GM12878 (cell line): ENCODE measurements around the gene NGF. TPM values are rescaled to one million over a fixed set of nuclear protein-coding genes. Genes with fewer than 3 reads are reported as not detected.
"Not testable (repeated sequence)": the region's sequence is repeated elsewhere in the genome, so short reads cannot be mapped to it uniquely, and the experiment has no call there.

Source experiments
- ATAC-seq: fragments of 200-7000 bp; cut with Tn5 transposase; 3 replicates; pipeline ENCODE4 v1.9.1; 2020; ENCODE audit warnings: mild to moderate bottlenecking, moderate library complexity
- BruUV-seq: library from RNA; stranded (reverse); fragments of 400-500 nt; replicated peaks from 2 replicates; lab custom pipeline; 2021; lab: Mats Ljungman, UMichigan
- CTCF ChIA-PET: fragments of 300-600 bp; sonication (Branson Sonifier 250); formaldehyde crosslinking; extraction: SDS; loops from one replicate; lab custom pipeline; 2021; ENCODE audit warnings: inconsistent platforms; lab: Yijun Ruan, JAX
- POLR2A ChIA-PET: fragments of 350-600 bp; formaldehyde crosslinking; extraction: SDS; loops from one replicate; lab custom pipeline; 2021; ENCODE audit warnings: inconsistent platforms; lab: Charles Lee
- RAD21 ChIA-PET: fragments of 300-600 bp; sonication (Branson Sonifier 250); formaldehyde crosslinking; loops from one replicate; lab custom pipeline; 2023; ENCODE audit warnings: antibody characterized with exemption; ENCODE audit not compliant: unreplicated experiment; lab: Charles Lee
- SMC1A ChIA-PET: fragments of 300-600 bp; sonication (Branson Sonifier 250); formaldehyde crosslinking; loops from one replicate; lab custom pipeline; 2023; ENCODE audit not compliant: unreplicated experiment, uncharacterized antibody; lab: Charles Lee
- DNase-seq: peaks from one replicate; pipeline ENCODE4 v3.0.0-alpha.2; 2011; ENCODE audit warnings: low read depth, low spot score
- FAIRE-seq: peaks from 3 replicates; lab custom pipeline; 2011; peaks lifted over from hg19 to GRCh38; lab: Jason Lieb, UNC
- H2AFZ ChIP-seq: 2 replicates; pipeline ENCODE4 v1.6.0; 2011; ENCODE audit warnings: low read depth, low read length, control low read depth; ENCODE audit not compliant: control insufficient read depth
- H3K27ac ChIP-seq: 2 replicates; pipeline ENCODE4 v1.5.1; 2011; ENCODE audit warnings: control low read depth; ENCODE audit not compliant: control insufficient read depth, insufficient read depth
- H3K27me3 ChIP-seq, 2 experiments: replicated peaks in 1 of 2; 2 replicates each; pipeline versions ENCODE4 v1.6.0 to v1.6.1; 2011; ENCODE audit warnings: low read length in 1 of 2; ENCODE audit not compliant: control insufficient read depth in 2 of 2, insufficient read depth in 2 of 2
- H3K36me3 ChIP-seq, 2 experiments: 2 replicates each; pipeline ENCODE4 v1.5.1; 2011; ENCODE audit warnings: low read length in 1 of 2; ENCODE audit not compliant: control insufficient read depth in 2 of 2, insufficient read depth in 2 of 2
- H3K4me1 ChIP-seq: 2 replicates; pipeline ENCODE4 v1.6.1; 2011; ENCODE audit warnings: mild to moderate bottlenecking, low read length, moderate library complexity, mixed read lengths; ENCODE audit not compliant: control insufficient read depth, insufficient read depth
- H3K4me2 ChIP-seq: 2 replicates; pipeline ENCODE4 v1.6.0; 2011; ENCODE audit warnings: control low read depth; ENCODE audit not compliant: control insufficient read depth, insufficient read depth
- H3K4me3 ChIP-seq: fragments of 200-600 bp; sonication (generic); 2 replicates; pipeline ENCODE4 v1.5.1; 2016
- H3K79me2 ChIP-seq: 2 replicates; pipeline ENCODE4 v1.6.0; 2011; ENCODE audit warnings: low read length; ENCODE audit not compliant: control insufficient read depth, insufficient read depth
- H3K9ac ChIP-seq: 2 replicates; pipeline ENCODE4 v1.8.0; 2011; ENCODE audit warnings: low read length, control low read depth, mixed read lengths; ENCODE audit not compliant: control insufficient read depth, insufficient read depth
- H3K9me3 ChIP-seq: replicated peaks from 3 replicates; pipeline ENCODE4 v1.5.1; 2011; ENCODE audit warnings: mild to moderate bottlenecking, low read length; ENCODE audit not compliant: control insufficient read depth, insufficient read depth
- H4K20me1 ChIP-seq: 2 replicates; pipeline ENCODE4 v1.6.0; 2011; ENCODE audit not compliant: control insufficient read depth, insufficient read depth
- KLF5 ChIP-seq: fragments of 450-650 bp; IDR thresholded peaks from 2 replicates; pipeline ENCODE4 v1.6.1; 2014; ENCODE audit warnings: mild to moderate bottlenecking; ENCODE audit not compliant: partially characterized antibody
- LARP7 ChIP-seq: fragments of 450-650 bp; IDR thresholded peaks from 2 replicates; pipeline ENCODE4 v1.6.1; 2017; ENCODE audit warnings: mild to moderate bottlenecking
- MYC ChIP-seq: IDR thresholded peaks from 2 replicates; pipeline ENCODE4 v1.6.1; 2011; ENCODE audit warnings: mild to moderate bottlenecking, low read length, moderate library complexity, inconsistent platforms; ENCODE audit not compliant: insufficient read depth, insufficient replicate concordance, insufficient read length, severe bottlenecking
- NFYB ChIP-seq: IDR thresholded peaks from 2 replicates; pipeline ENCODE4 v1.6.1; 2011; ENCODE audit warnings: low read depth, mild to moderate bottlenecking, low read length, improper control_type of control experiment, moderate library complexity; ENCODE audit not compliant: insufficient read depth
- RCOR1 ChIP-seq: conservative IDR thresholded peaks from 2 replicates; pipeline ENCODE4 v1.6.1; 2012; ENCODE audit warnings: low read depth, low read length, improper control_type of control experiment
- SRF ChIP-seq, 2 experiments: IDR thresholded peaks; 2 replicates each; pipeline ENCODE4 v1.6.1; 2011; ENCODE audit warnings: low read depth in 2 of 2, low read length in 2 of 2, mild to moderate bottlenecking in 1 of 2, moderate library complexity in 1 of 2
- STAT1 ChIP-seq: fragments of 450-650 bp; conservative IDR thresholded peaks from 2 replicates; pipeline ENCODE4 v1.6.1; 2014; ENCODE audit warnings: antibody characterized with exemption, mild to moderate bottlenecking
- STAT3 ChIP-seq: IDR thresholded peaks from 2 replicates; pipeline ENCODE4 v1.6.1; 2011; ENCODE audit warnings: low read depth, low read length, improper control_type of control experiment
- TAF1 ChIP-seq: IDR thresholded peaks from 2 replicates; pipeline ENCODE4 v1.6.1; 2011; ENCODE audit warnings: mild to moderate bottlenecking, low read depth, low read length, borderline replicate concordance
- TARDBP ChIP-seq: IDR thresholded peaks from 2 replicates; pipeline ENCODE4 v1.6.1; 2016; ENCODE audit warnings: borderline replicate concordance
- ZNF217 ChIP-seq: fragments of 450-650 bp; IDR thresholded peaks from 2 replicates; pipeline ENCODE4 v1.6.1; 2017; ENCODE audit warnings: antibody characterized with exemption, mild to moderate bottlenecking
- ZNF622 ChIP-seq: fragments of 450-650 bp; IDR thresholded peaks from 2 replicates; pipeline ENCODE4 v1.6.1; 2017; ENCODE audit warnings: mild to moderate bottlenecking, inconsistent platforms
- WGBS: methylation state at CpG from one replicate; pipeline ENCODE4 v1.1.6; 2016; ENCODE audit warnings: low lambda C conversion rate; ENCODE audit not compliant: insufficient replicate concordance, insufficient coverage; ENCODE audit errors: missing lambda C conversion rate; 5-methylcytosine and 5-hydroxymethylcytosine counted together
- in situ Hi-C: fragments of 300-500 bp; cut with MboI; formaldehyde crosslinking; loops from 9 replicates; pipeline ENCODE4 v1.14.3; 2018; ENCODE audit warnings: mixed read lengths
- intact Hi-C: fragments of 100-400 bp; cut with micrococcal nuclease; formaldehyde crosslinking; loops from one replicate; pipeline ENCODE4 v1.14.2; 2022; ENCODE audit not compliant: unreplicated experiment
- polyA plus RNA-seq, 11 experiments: library from polyadenylated mRNA; depleted of rRNA in 4 of 11; unstranded in 6 of 11; stranded (reverse) in 5 of 11; fragments of >200 nt; fragmentation: Nextera tagmentation in 4 of 11; fragmentation: Illumina TruSeq in 1 of 11; extraction: Ambion mirVana in 4 of 11; extraction: Trizol in 1 of 11; gene quantifications; 1 replicate in 1 of 11; 2 replicates in 10 of 11; pipeline versions ENCODE4 v1.2.1 to v1.2.3, GENCODE V29; 2011 to 2016; ENCODE audit warnings: inconsistent platforms in 2 of 11, missing spikeins in 2 of 11, low read depth in 1 of 11
- total RNA-seq, 4 experiments: library from RNA; depleted of rRNA in 3 of 4; stranded (reverse); fragments of >200 nt in 3 of 4; fragmentation: Illumina TruSeq in 1 of 4; extraction: Trizol in 1 of 4; gene quantifications; 2 replicates each; pipeline versions ENCODE4 v1.2.1 to v1.2.3, GENCODE V29; 2013 to 2021
- TF ChIP-seq, protein P1 (sequence below): fragments of 450-650 bp; IDR thresholded peaks from 2 replicates; pipeline ENCODE4 v1.6.1; 2017; ENCODE audit warnings: low read depth, mild to moderate bottlenecking, moderate library complexity
- TF ChIP-seq, protein P2 (sequence below): fragments of 450-650 bp; IDR thresholded peaks from 2 replicates; pipeline ENCODE4 v1.6.1; 2018; ENCODE audit warnings: borderline replicate concordance, mild to moderate bottlenecking; ENCODE audit not compliant: partially characterized antibody

NGF gene
- total and polyA plus RNA-seq, 10 of the 15 experiments (the other 5 are each of a cell fraction or from before 2014, with no cell fraction given): not detected

DNA sequence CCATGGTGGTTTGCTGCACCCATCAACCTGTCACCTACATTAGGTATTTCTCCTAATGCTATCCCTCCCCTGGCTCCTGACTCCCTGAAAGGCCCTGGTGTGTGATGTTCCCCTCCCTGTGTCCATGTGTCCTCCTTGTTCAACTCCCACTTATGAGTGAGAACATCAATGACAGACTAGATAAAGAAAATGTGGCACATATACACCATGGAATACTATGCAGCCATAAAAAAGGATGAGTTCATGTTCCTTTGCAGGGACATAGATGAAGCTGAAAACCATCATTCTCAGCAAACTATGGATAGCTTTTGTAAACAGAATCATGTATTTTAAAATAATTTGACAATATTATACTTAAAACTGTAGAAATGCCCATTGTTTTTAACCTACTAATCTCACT is 28.5 kb downstream of the NGF start:
- in situ Hi-C loops, SMC1A ChIA-PET, intact Hi-C loops: not testable (repeated sequence)

DNA sequence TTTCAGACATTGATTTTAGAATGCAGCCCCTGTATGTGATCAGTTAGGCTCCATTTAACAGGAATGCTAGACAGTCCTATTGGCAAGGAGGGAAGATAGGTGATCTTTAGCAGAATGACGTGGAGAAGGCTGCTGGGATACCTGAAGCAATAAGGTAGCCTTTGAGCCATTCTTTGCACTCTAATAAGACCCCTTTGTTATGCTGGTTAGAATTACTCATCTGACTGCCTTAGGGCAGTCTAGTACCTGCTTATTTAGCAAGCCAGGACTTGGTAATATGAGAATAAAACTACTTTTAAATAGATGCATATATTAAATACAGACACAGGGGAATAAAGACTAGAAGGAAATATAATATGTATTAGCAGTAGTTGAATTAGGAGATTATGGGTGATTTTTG is 29.1 kb downstream of the NGF start:
- 0% methylated on average over 1 of the region's 1 CpG for WGBS
- TF ChIP-seq LARP7 (no peak), KLF5 (no peak), MYC (no peak), TARDBP (no peak), NFYB (no peak), STAT3 (no peak), ZNF622 (no peak), TAF1 (no peak), SRF (IDR thresholded peaks at IDR 0.05; ENCODE audit: low read depth in 2 of 2, low read length in 2 of 2) (no peak), STAT1 (no peak), RCOR1 (no peak), ZNF217 (no peak)
- TF ChIP-seq, protein P1, sequence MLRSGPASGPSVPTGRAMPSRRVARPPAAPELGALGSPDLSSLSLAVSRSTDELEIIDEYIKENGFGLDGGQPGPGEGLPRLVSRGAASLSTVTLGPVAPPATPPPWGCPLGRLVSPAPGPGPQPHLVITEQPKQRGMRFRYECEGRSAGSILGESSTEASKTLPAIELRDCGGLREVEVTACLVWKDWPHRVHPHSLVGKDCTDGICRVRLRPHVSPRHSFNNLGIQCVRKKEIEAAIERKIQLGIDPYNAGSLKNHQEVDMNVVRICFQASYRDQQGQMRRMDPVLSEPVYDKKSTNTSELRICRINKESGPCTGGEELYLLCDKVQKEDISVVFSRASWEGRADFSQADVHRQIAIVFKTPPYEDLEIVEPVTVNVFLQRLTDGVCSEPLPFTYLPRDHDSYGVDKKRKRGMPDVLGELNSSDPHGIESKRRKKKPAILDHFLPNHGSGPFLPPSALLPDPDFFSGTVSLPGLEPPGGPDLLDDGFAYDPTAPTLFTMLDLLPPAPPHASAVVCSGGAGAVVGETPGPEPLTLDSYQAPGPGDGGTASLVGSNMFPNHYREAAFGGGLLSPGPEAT: no peak
- TF ChIP-seq, protein P2, sequence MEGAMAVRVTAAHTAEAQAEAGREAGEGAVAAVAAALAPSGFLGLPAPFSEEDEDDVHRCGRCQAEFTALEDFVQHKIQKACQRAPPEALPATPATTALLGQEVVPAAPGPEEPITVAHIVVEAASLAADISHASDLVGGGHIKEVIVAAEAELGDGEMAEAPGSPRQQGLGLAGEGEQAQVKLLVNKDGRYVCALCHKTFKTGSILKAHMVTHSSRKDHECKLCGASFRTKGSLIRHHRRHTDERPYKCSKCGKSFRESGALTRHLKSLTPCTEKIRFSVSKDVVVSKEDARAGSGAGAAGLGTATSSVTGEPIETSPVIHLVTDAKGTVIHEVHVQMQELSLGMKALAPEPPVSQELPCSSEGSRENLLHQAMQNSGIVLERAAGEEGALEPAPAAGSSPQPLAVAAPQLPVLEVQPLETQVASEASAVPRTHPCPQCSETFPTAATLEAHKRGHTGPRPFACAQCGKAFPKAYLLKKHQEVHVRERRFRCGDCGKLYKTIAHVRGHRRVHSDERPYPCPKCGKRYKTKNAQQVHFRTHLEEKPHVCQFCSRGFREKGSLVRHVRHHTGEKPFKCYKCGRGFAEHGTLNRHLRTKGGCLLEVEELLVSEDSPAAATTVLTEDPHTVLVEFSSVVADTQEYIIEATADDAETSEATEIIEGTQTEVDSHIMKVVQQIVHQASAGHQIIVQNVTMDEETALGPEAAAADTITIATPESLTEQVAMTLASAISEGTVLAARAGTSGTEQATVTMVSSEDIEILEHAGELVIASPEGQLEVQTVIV: no peak

More for the DNA sequence above, 28.5 kb downstream of the NGF start:
- H3K36me3 ChIP-seq, DNase-seq, H3K27ac ChIP-seq, H3K27me3 ChIP-seq, POLR2A ChIA-PET, H3K4me2 ChIP-seq, H3K9me3 ChIP-seq, FAIRE-seq, CTCF ChIA-PET, H3K79me2 ChIP-seq, BruUV-seq, H3K9ac ChIP-seq, H2AFZ ChIP-seq, H3K4me1 ChIP-seq, H4K20me1 ChIP-seq, RAD21 ChIA-PET, H3K4me3 ChIP-seq, ATAC-seq: not testable (repeated sequence)

More for the DNA sequence above, 29.1 kb downstream of the NGF start:
- intact Hi-C loops (no loop called here), in situ Hi-C loops (no loop called here)
- Histone ChIP-seq H3K27ac (no peak overlapping the region), H3K79me2 (no peaks in the 10 kb centered on the region), H3K9me3 (no peaks in the 10 kb centered on the region), H4K20me1 (no peaks in the 10 kb centered on the region), H3K9ac (no peak overlapping the region), H3K4me3 (no peak overlapping the region), H2AFZ (no peak overlapping the region), H3K36me3 (no peaks in the 10 kb centered on the region), H3K4me1 (peaks cover 3% of the 10 kb centered on the region; the same call in 1 of the 2 replicates), H3K27me3 (no peaks in the 10 kb centered on the region; a peak in 1 of 4 replicates), H3K4me2 (no peak overlapping the region)
- FAIRE-seq (no peak), ATAC-seq (no peak), DNase-seq (no peak)
- POLR2A ChIA-PET: no interaction called here
- RAD21 ChIA-PET: no interaction called here
- SMC1A ChIA-PET: no interaction called here
- no TSS peak for BruUV-seq
- CTCF ChIA-PET: no interaction called here
